Ishikawa (cell line): ENCODE results near the gene IGF1R.

Source experiments
- CEBPB ChIP-seq: IDR thresholded peaks from 2 replicates; pipeline ENCODE4 v1.6.1; 2012
- CREB1 ChIP-seq: IDR thresholded peaks from 2 replicates; pipeline ENCODE4 v1.6.1; 2012; ENCODE audit warnings: low read depth
- EGR1 ChIP-seq: IDR thresholded peaks from 2 replicates; pipeline ENCODE4 v1.6.1; 2012
- EP300 ChIP-seq: IDR thresholded peaks from 2 replicates; pipeline ENCODE4 v1.6.1; 2012; ENCODE audit warnings: borderline replicate concordance
- FOXM1 ChIP-seq: IDR thresholded peaks from 2 replicates; pipeline ENCODE4 v1.6.1; 2012; ENCODE audit warnings: low read depth, borderline replicate concordance
- NFIC ChIP-seq: IDR thresholded peaks from 2 replicates; pipeline ENCODE4 v1.6.1; 2012
- RAD21 ChIP-seq: IDR thresholded peaks from 2 replicates; pipeline ENCODE4 v1.6.1; 2012; ENCODE audit warnings: low read depth
- TAF1 ChIP-seq: IDR thresholded peaks from 2 replicates; pipeline ENCODE4 v1.6.1; 2012; ENCODE audit warnings: low read depth, mild to moderate bottlenecking
- TCF12 ChIP-seq: IDR thresholded peaks from 2 replicates; pipeline ENCODE4 v1.6.1; 2012; ENCODE audit warnings: low read depth
- TEAD4 ChIP-seq: IDR thresholded peaks from 2 replicates; pipeline ENCODE4 v1.6.1; 2012
- YY1 ChIP-seq: IDR thresholded peaks from 2 replicates; pipeline ENCODE4 v1.6.1; 2012; ENCODE audit warnings: low read depth
- ZBTB7A ChIP-seq: IDR thresholded peaks from 2 replicates; pipeline ENCODE4 v1.6.1; 2012; ENCODE audit warnings: low read depth
- TF ChIP-seq, protein P1 (sequence below): IDR thresholded peaks from 2 replicates; pipeline ENCODE4 v1.6.1; 2012; ENCODE audit warnings: low read depth, mild to moderate bottlenecking
- TF ChIP-seq, protein P2 (sequence below): IDR thresholded peaks from 2 replicates; pipeline ENCODE4 v1.6.1; 2012
- TF ChIP-seq, protein P3 (sequence below): IDR thresholded peaks from 2 replicates; pipeline ENCODE4 v1.6.1; 2012

IGF1R gene

DNA sequence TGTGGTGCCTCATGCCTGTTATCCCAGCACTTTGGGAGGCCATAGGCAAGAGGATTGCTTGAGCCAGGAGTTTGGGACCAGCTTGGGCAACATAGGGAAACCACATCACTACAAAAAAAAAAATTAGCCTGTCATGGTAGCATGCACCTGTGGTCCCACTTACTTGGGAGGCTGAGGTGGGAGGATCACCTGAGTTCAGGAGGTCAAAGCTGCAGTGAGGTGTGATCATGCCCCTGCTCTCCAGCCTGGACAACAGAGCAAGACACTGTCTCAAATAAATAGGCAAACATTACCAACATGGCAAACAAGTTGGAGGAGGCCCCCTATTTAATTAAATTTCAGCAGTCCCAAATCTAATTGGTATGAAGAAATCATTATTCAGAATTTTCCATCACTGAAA is 215.6 kb downstream of the IGF1R start:
- TF ChIP-seq TEAD4 (no peak), EGR1 (no peak), FOXM1 (no peak), TAF1 (no peak), CREB1 (no peak)
- TF ChIP-seq, protein P1, sequence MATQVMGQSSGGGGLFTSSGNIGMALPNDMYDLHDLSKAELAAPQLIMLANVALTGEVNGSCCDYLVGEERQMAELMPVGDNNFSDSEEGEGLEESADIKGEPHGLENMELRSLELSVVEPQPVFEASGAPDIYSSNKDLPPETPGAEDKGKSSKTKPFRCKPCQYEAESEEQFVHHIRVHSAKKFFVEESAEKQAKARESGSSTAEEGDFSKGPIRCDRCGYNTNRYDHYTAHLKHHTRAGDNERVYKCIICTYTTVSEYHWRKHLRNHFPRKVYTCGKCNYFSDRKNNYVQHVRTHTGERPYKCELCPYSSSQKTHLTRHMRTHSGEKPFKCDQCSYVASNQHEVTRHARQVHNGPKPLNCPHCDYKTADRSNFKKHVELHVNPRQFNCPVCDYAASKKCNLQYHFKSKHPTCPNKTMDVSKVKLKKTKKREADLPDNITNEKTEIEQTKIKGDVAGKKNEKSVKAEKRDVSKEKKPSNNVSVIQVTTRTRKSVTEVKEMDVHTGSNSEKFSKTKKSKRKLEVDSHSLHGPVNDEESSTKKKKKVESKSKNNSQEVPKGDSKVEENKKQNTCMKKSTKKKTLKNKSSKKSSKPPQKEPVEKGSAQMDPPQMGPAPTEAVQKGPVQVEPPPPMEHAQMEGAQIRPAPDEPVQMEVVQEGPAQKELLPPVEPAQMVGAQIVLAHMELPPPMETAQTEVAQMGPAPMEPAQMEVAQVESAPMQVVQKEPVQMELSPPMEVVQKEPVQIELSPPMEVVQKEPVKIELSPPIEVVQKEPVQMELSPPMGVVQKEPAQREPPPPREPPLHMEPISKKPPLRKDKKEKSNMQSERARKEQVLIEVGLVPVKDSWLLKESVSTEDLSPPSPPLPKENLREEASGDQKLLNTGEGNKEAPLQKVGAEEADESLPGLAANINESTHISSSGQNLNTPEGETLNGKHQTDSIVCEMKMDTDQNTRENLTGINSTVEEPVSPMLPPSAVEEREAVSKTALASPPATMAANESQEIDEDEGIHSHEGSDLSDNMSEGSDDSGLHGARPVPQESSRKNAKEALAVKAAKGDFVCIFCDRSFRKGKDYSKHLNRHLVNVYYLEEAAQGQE, result no peak

DNA sequence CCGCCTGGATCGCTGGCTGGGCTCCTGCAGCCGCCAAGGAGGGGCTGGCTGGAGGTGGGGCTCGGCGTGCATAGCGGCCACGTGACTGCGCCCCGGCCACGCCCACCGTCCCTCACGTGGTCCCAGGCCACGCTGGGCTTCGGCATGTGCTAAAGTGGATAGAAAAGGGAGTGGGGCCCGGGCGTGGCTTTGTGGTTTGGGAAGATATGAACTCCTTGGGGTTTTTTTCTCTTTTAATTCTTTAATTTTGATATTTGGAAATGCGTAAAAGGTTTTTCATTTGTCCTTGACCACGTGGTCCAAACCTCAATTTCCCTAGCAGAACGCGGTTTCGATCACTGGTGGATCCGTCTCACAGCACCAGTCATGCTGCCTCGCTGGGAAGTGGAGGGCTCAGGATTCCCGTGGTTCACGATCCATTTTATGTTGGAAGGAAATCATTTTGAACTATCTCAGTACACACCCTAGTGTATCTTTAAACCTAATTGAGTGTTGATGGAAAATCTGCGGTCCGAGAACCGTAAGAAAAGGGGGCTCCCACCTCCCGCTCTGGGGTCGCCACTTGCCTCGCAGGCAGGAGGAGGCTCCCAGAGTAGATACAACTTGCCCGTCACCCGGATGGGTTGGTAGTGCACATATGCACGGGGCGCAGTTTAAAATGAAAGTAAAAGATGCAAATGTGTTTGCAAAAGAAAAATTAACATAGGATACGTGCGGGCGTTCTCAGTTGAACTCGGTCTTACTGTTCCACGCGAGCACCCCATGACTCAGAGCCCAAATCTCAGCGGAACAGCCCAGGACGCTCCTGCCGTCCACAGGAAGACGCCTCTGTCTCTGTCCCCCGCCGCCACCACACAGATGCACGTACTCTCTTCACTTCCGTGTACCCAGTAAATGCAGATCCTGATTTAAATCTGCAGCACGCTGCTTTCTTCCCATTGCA is 217.3 kb downstream of the IGF1R start:
- TF ChIP-seq, protein P2, sequence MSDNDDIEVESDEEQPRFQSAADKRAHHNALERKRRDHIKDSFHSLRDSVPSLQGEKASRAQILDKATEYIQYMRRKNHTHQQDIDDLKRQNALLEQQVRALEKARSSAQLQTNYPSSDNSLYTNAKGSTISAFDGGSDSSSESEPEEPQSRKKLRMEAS, result peak; percentile 97
- TF ChIP-seq, protein P3, sequence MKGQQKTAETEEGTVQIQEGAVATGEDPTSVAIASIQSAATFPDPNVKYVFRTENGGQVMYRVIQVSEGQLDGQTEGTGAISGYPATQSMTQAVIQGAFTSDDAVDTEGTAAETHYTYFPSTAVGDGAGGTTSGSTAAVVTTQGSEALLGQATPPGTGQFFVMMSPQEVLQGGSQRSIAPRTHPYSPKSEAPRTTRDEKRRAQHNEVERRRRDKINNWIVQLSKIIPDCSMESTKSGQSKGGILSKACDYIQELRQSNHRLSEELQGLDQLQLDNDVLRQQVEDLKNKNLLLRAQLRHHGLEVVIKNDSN, result peak; percentile 97
- TF ChIP-seq EGR1 (no peak), ZBTB7A (no peak)

DNA sequence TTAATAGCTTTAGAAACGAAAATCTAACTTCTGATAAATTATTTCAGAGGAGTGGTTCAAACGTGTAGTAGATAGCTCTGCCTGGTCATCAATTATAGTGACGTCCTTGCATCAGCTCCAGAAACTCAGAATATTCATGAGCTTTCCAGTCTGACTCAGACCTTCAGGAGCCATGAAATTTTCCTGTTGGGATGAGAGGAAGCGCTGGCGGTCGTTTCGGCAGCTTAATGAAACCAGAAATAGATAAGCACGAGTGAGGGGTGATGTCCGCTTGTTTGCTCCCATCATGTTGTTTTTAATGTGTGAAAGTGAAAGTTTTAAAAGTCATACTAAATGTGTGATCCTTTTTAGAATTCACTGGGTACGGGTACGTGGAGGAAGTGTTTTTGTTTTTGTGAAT is 218.2 kb downstream of the IGF1R start:
- TF ChIP-seq ZBTB7A, result no peak
- TF ChIP-seq NFIC, result no peak
- TF ChIP-seq EGR1, result no peak
- TF ChIP-seq, protein P3, result no peak
- TF ChIP-seq, protein P1, result no peak
- no peak for TF ChIP-seq TAF1
- TF ChIP-seq CREB1, result no peak
- TF ChIP-seq EP300, result no peak

DNA sequence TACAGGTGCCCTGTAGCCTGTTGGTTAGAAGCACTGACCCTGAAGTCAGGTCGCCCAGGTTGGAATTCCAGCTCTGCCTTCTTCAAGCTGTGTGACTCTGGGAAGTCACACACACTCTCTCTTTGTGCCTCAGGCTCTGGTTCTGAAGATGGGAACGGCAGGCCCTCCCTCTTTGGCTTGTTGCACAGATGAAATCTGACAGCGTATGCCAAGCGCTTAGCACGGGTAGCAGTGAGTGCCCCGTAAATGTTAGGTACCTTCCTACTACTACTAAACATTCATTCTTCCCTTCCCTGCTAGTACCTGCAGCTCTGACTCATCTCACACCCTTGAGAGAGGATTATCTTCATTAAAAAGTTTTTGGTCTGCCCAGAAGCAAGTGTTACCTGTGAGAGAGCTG is 220.2 kb downstream of the IGF1R start:
- no peak for TF ChIP-seq CREB1
- no peak for TF ChIP-seq NFIC
- TF ChIP-seq TEAD4, result no peak
- TF ChIP-seq EGR1, result no peak
- no peak for TF ChIP-seq RAD21
- no peak for TF ChIP-seq TAF1
- no peak for TF ChIP-seq CEBPB
- no peak for TF ChIP-seq ZBTB7A
- TF ChIP-seq, protein P3, result no peak
- TF ChIP-seq TCF12, result no peak

DNA sequence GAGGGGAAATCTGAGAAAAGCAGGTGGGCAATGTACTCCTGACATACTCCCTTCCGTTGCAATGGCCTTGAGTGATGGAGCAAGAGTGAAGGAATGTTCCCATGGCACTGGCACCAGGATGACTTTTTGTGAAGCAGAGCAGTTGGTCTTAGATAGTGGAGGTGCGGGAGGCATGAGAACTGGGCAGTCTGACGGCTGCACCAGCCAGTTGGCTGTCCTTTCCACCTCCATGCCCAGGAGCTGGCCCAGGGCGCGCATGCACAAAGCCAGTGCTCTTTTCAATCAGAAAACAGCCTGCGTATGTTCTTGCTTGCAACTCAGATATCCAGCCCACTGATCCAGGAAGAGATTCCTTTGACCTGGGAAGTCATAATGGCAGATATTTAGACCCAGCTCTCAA is 222.4 kb downstream of the IGF1R start:
- TF ChIP-seq NFIC (no peak), EGR1 (no peak), CEBPB (no peak), ZBTB7A (no peak), CREB1 (no peak), FOXM1 (no peak), YY1 (no peak), TCF12 (no peak), RAD21 (no peak), TEAD4 (no peak), TAF1 (no peak), EP300 (no peak)
- TF ChIP-seq, protein P2, result no peak
- TF ChIP-seq, protein P3, result no peak
- TF ChIP-seq, protein P1, result no peak
